22Rv1 (cell line): ENCODE data around the gene BUD23.

Experiments
- H3K27ac ChIP-seq: fragments of 450-650 bp; 2 replicates; pipeline ENCODE4 v1.5.1; 2017
- CTCF ChIP-seq: fragments of 450-650 bp; IDR thresholded peaks from 2 replicates; pipeline ENCODE4 v1.5.1; 2017; ENCODE audit warnings: mild to moderate bottlenecking
- ZFX ChIP-seq: fragments of 450-650 bp; IDR thresholded peaks from 2 replicates; pipeline ENCODE4 v1.6.1; 2017; ENCODE audit warnings: antibody characterized with exemption, borderline replicate concordance

The BUD23 gene

GRCh38 chr7:73690646-73691045 is 7.2 kb downstream of the BUD23 start:
- no peak for TF ChIP-seq ZFX
- no peak for TF ChIP-seq CTCF
- H3K27ac ChIP-seq: no peak overlapping the region

- H3K27ac ChIP-seq: no peak overlapping the region
- no peak for TF ChIP-seq ZFX
- no peak for TF ChIP-seq CTCF
These were observed 13.0 kb downstream of the BUD23 start for GRCh38 chr7:73696372-73696771.

GRCh38 chr7:73698410-73698809 is 15.0 kb downstream of the BUD23 start:
- H3K27ac ChIP-seq: no peak overlapping the region
- no peak for TF ChIP-seq CTCF
- TF ChIP-seq ZFX: no peak

- H3K27ac ChIP-seq: peak overlapping the region; percentile 30; the same call in 1 of the 2 replicates
These were observed 16.1 kb downstream of the BUD23 start for GRCh38 chr7:73699370-73700068.

GRCh38 chr7:73700069-73700423 is 16.6 kb downstream of the BUD23 start:
- TF ChIP-seq CTCF: no peak
- no peak for TF ChIP-seq ZFX
- H3K27ac ChIP-seq: peak overlapping the region; percentile 30; the same call in 1 of the 2 replicates

More at GRCh38 chr7:73699370-73700068, 16.1 kb downstream of the BUD23 start:
- TF ChIP-seq ZFX: no peak
- no peak for TF ChIP-seq CTCF

- no peak overlapping the region for H3K27ac ChIP-seq
- TF ChIP-seq ZFX (no peak), CTCF (no peak)
These were observed 17.3 kb downstream of the BUD23 start for GRCh38 chr7:73700581-73701134.

- TF ChIP-seq CTCF (peak; percentile 90), ZFX (no peak)
- no peak overlapping the region for H3K27ac ChIP-seq
These were observed 18.1 kb downstream of the BUD23 start for GRCh38 chr7:73701357-73701995.
